Neuronal stem cell (in vitro differentiated cells): ENCODE measurements around the gene ADAMTS17.

ENCODE experiments used
- DNase-seq: peaks from one replicate; pipeline ENCODE4 v3.0.0-alpha.2; 2013; ENCODE audit warnings: low spot score
- H2AFZ ChIP-seq: one replicate; pipeline ENCODE4 v1.6.1; 2013; ENCODE audit warnings: mild to moderate bottlenecking, low read length, inconsistent platforms
- H2AK5ac ChIP-seq: 2 replicates; pipeline ENCODE4 v1.6.1; 2013; ENCODE audit warnings: low read depth, mild to moderate bottlenecking, inconsistent platforms, low read length, moderate library complexity, mixed read lengths
- H2BK120ac ChIP-seq: 2 replicates; pipeline ENCODE4 v1.6.1; 2013; ENCODE audit warnings: low read depth, mild to moderate bottlenecking, inconsistent platforms, low read length, moderate library complexity, mixed read lengths
- H2BK12ac ChIP-seq: one replicate; pipeline ENCODE4 v1.6.1; 2013; ENCODE audit warnings: low read length, inconsistent platforms
- H2BK15ac ChIP-seq: 2 replicates; pipeline ENCODE4 v1.6.1; 2013; ENCODE audit warnings: mild to moderate bottlenecking, low read length, inconsistent platforms, mixed read lengths
- H2BK5ac ChIP-seq: one replicate; pipeline ENCODE4 v1.6.1; 2013; ENCODE audit warnings: inconsistent platforms, mild to moderate bottlenecking, low read length, moderate library complexity
- H3K14ac ChIP-seq: one replicate; pipeline ENCODE4 v1.6.1; 2013; ENCODE audit warnings: low read length, inconsistent platforms
- H3K18ac ChIP-seq: 2 replicates; pipeline ENCODE4 v1.6.1; 2013; ENCODE audit warnings: low read length, inconsistent platforms
- H3K23ac ChIP-seq: 2 replicates; pipeline ENCODE4 v1.6.1; 2013; ENCODE audit warnings: low read depth, mild to moderate bottlenecking, mixed read lengths, low read length, inconsistent platforms; ENCODE audit not compliant: poor library complexity
- H3K27ac ChIP-seq: replicated peaks from 3 replicates; pipeline ENCODE4 v1.5.1; 2013; ENCODE audit warnings: low read length, inconsistent platforms
- H3K27me3 ChIP-seq, 3 experiments: 2 replicates each; pipeline ENCODE4 v1.6.1; 2013; ENCODE audit warnings: low read length in 3 of 3, mild to moderate bottlenecking in 2 of 3, inconsistent platforms in 1 of 3, low read depth in 1 of 3, mixed read lengths in 1 of 3, moderate library complexity in 1 of 3; ENCODE audit not compliant: control insufficient read depth in 3 of 3, insufficient read depth in 3 of 3
- H3K36me3 ChIP-seq, 2 donors: replicated peaks in 1 of 2; 2 replicates each; pipeline ENCODE4 v1.6.1; 2013; ENCODE audit warnings: low read length in 2 of 2; ENCODE audit not compliant: control insufficient read depth in 2 of 2, insufficient read depth in 2 of 2
- H3K4ac ChIP-seq: 2 replicates; pipeline ENCODE4 v1.6.1; 2013; ENCODE audit warnings: inconsistent platforms, mild to moderate bottlenecking, low read length, moderate library complexity
- H3K4me1 ChIP-seq, 2 donors: 1 replicate in 1 of 2; 2 replicates in 1 of 2; pipeline ENCODE4 v1.6.1; 2013; ENCODE audit warnings: low read length in 2 of 2, low read depth in 1 of 2; ENCODE audit not compliant: control insufficient read depth in 2 of 2, insufficient read depth in 1 of 2
- H3K4me2 ChIP-seq: one replicate; pipeline ENCODE4 v1.6.1; 2013; ENCODE audit warnings: mild to moderate bottlenecking, low read length, inconsistent platforms; ENCODE audit not compliant: insufficient read depth, poor library complexity, severe bottlenecking
- H3K4me3 ChIP-seq, 2 donors: 2 replicates each; pipeline ENCODE4 v1.5.1; 2013; ENCODE audit warnings: low read length in 2 of 2, mild to moderate bottlenecking in 2 of 2, inconsistent platforms in 1 of 2, moderate library complexity in 1 of 2
- H3K79me1 ChIP-seq: one replicate; pipeline ENCODE4 v1.6.1; 2013; ENCODE audit warnings: low read depth, mild to moderate bottlenecking, inconsistent platforms, low read length, moderate library complexity
- H3K9ac ChIP-seq: one replicate; pipeline ENCODE4 v1.6.1; 2013; ENCODE audit warnings: mild to moderate bottlenecking, low read depth, low read length, inconsistent platforms; ENCODE audit not compliant: poor library complexity
- H3K9me3 ChIP-seq, 2 donors: replicated peaks in 1 of 2; 2 replicates each; pipeline versions ENCODE3 to v1.6.1; 2013; ENCODE audit warnings: low read length in 2 of 2, mild to moderate bottlenecking in 2 of 2, inconsistent platforms in 1 of 2, low read depth in 1 of 2, mixed read lengths in 1 of 2, moderate library complexity in 1 of 2; ENCODE audit not compliant: control insufficient read depth in 2 of 2, insufficient read depth in 1 of 2
- H4K8ac ChIP-seq: one replicate; pipeline ENCODE4 v1.6.1; 2013; ENCODE audit warnings: low read depth, mild to moderate bottlenecking, inconsistent platforms, low read length, moderate library complexity
- H4K91ac ChIP-seq: one replicate; pipeline ENCODE4 v1.6.1; 2013; ENCODE audit warnings: low read length, low read depth, mild to moderate bottlenecking, inconsistent platforms; ENCODE audit not compliant: poor library complexity
- WGBS, 2 donors: extraction: QIAGEN DNeasy Blood & Tissue Kit; methylation state at CpG; one replicate each; pipeline ENCODE4 v1.1.7; 2013; ENCODE audit warnings: missing lambda C conversion rate in 2 of 2, mixed read lengths in 1 of 2; ENCODE audit not compliant: insufficient read length in 2 of 2, insufficient replicate concordance in 1 of 2; ENCODE audit errors: extremely low coverage in 2 of 2; 5-methylcytosine and 5-hydroxymethylcytosine counted together

ADAMTS17 gene

GRCh38 chr15:100121285-100121684 is 220.5 kb downstream of the ADAMTS17 start:
- Histone ChIP-seq H2AK5ac (no peak overlapping the region), H2BK15ac (no peak overlapping the region), H2AFZ (no peak overlapping the region), H3K9ac (no peak overlapping the region), H2BK5ac (no peak overlapping the region), H3K4me3 (no peak overlapping the region), H3K4ac (no peak overlapping the region), H4K91ac (no peak overlapping the region), H3K14ac (no peak overlapping the region), H3K27me3 (no peaks in the 10 kb centered on the region), H3K4me1 (peaks cover 0 to 5% of the 10 kb centered on the region in 2 donors), H3K23ac (no peak overlapping the region), H3K9me3 (peaks cover 0 to 2% of the 10 kb centered on the region in 2 donors), H2BK12ac (no peak overlapping the region), H3K36me3 (no peaks in the 10 kb centered on the region), H3K18ac (no peak overlapping the region), H4K8ac (no peak overlapping the region), H2BK120ac (no peak overlapping the region), H3K27ac (no peak overlapping the region), H3K79me1 (peaks cover 2% of the 10 kb centered on the region), H3K4me2 (no peak overlapping the region)
- no peak for DNase-seq
- no CpG with 5 or more reads among the region's 2 CpGs for WGBS, 2 donors

DNA sequence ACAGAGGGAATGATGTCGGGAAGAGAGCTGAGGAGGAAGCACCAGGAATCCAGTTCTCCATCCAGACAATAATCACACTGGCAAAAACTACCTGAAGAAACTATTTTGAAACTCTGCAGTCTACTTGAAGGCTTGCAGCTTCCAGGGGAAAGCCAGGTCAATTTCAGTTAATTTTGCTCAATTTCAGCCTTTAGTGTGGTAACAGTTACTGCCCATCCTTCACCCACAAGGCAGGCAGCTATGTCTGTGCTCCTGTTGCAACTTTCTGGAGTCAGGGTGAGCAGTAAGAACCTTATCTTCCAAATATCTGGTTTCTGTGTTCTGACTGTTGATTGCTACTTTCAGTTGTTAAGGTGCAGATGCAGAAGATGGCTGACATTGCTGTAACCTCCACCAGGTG is 221.7 kb downstream of the ADAMTS17 start:
- Histone ChIP-seq H2BK12ac (no peak overlapping the region), H3K4me1 (peaks cover 0 to 2% of the 10 kb centered on the region in 2 donors), H3K9ac (no peak overlapping the region), H4K91ac (no peak overlapping the region), H2AK5ac (no peak overlapping the region), H3K27me3 (no peaks in the 10 kb centered on the region), H3K79me1 (peaks cover 2% of the 10 kb centered on the region), H4K8ac (no peak overlapping the region), H3K9me3 (peaks cover 0 to 2% of the 10 kb centered on the region in 2 donors), H2BK15ac (no peak overlapping the region), H3K36me3 (no peaks in the 10 kb centered on the region), H2BK120ac (no peak overlapping the region), H3K27ac (no peak overlapping the region), H3K14ac (no peak overlapping the region), H3K4ac (no peak overlapping the region), H3K4me2 (no peak overlapping the region), H2AFZ (no peak overlapping the region), H3K4me3 (no peak overlapping the region), H2BK5ac (no peak overlapping the region), H3K23ac (no peak overlapping the region), H3K18ac (no peak overlapping the region)
- no CpG with 5 or more reads among the region's 1 CpG for WGBS, 2 donors
- DNase-seq, result no peak

DNA sequence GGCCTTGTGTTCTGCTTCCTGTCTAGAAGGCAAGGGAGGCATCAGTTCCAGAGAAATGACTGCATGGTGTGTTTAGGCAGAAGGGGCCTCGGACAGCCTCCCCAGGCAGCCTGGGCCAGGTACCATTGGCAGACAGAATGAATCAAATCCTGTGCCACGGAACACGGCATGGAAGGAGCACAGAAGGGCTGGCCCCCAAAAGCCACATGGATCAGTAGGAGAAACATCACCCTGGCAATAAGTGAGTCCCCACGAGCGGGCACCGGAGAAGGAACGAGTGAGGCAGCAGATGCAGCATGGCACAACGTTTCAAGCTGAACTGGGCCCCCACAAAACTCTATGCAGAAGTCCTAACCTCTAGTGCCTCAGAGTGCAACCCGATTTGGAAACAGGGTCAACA is 223.2 kb downstream of the ADAMTS17 start:
- no peak overlapping the region for H2BK120ac ChIP-seq
- H3K79me1 ChIP-seq, result no peaks in the 10 kb centered on the region
- H3K27ac ChIP-seq, result no peak overlapping the region
- DNase-seq, result no peak
- H2AK5ac ChIP-seq, result no peak overlapping the region
- no peak overlapping the region for H4K8ac ChIP-seq
- peaks cover 0 to 2% of the 10 kb centered on the region in 2 donors for H3K9me3 ChIP-seq
- WGBS, 2 donors, result no CpG with 5 or more reads among the region's 9 CpGs
- H3K4me2 ChIP-seq, result no peak overlapping the region
- H3K4me3 ChIP-seq, result no peak overlapping the region
- H3K9ac ChIP-seq, result no peak overlapping the region
- H3K18ac ChIP-seq, result peak overlapping the region; percentile 53
- no peak overlapping the region for H2BK5ac ChIP-seq
- no peak overlapping the region for H3K23ac ChIP-seq
- H3K4me1 ChIP-seq, result peaks cover 2 to 15% of the 10 kb centered on the region in 2 donors
- peak overlapping the region; percentile 1 for H3K14ac ChIP-seq
- H4K91ac ChIP-seq, result no peak overlapping the region
- no peaks in the 10 kb centered on the region for H3K36me3 ChIP-seq
- H2BK15ac ChIP-seq, result no peak overlapping the region
- no peaks in the 10 kb centered on the region for H3K27me3 ChIP-seq
- H3K4ac ChIP-seq, result no peak overlapping the region
- no peak overlapping the region for H2AFZ ChIP-seq
- H2BK12ac ChIP-seq, result no peak overlapping the region

GRCh38 chr15:100116416-100117190 is 225.2 kb downstream of the ADAMTS17 start:
- Histone ChIP-seq H3K14ac (no peak overlapping the region), H3K4me1 (peaks cover 2 to 19% of the 10 kb centered on the region in 2 donors), H3K79me1 (no peaks in the 10 kb centered on the region), H3K4me2 (no peak overlapping the region), H2BK12ac (no peak overlapping the region), H2BK15ac (peak overlapping the region; percentile 54), H3K18ac (peak overlapping the region; percentile 60), H4K8ac (no peak overlapping the region), H2AK5ac (peak overlapping the region; percentile 36), H3K9ac (no peak overlapping the region), H2BK120ac (no peak overlapping the region), H2AFZ (no peak overlapping the region), H4K91ac (peak overlapping the region; percentile 3), H3K27ac (no peak overlapping the region), H3K27me3 (no peaks in the 10 kb centered on the region), H3K4me3 (no peak overlapping the region), H2BK5ac (no peak overlapping the region), H3K36me3 (no peaks in the 10 kb centered on the region), H3K4ac (no peak overlapping the region), H3K9me3 (peaks cover 0 to under 1% of the 10 kb centered on the region in 2 donors), H3K23ac (no peak overlapping the region)
- WGBS, 2 donors, result no CpG with 5 or more reads among the region's 17 CpGs
- DNase-seq, result no peak
